ENCODE results near the gene DENND2A.

Gene DENND2A

DNA sequence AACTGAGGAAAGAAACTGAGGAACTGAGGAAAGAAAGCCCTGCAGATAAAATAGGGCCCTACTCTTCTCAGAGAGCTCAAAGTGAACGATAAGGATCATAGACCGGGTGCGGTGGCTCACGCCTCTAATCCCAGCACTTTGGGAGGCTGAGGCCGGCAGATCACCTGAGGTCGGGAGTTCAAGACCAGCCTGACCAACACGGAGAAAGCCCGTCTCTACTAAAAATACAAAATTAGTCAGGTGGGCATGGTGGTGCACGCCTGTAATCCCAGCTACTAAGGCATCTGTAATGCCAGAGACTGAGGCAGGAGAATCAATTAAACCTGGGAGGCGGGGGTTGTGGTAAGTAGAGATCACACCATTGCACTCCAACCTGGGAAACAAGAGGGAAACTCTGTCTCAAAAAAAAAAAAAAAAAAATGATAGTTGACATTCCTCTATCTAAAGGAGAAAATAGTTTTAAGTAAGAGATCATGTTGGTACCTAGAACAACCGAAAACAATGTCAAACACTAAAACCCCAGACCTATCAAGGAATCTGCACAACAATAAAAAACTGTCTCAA, 163.8 kb downstream of the DENND2A start:
- Histone ChIP-seq H3K36me3 (ENCODE audit: insufficient read depth, low read length) (no peaks in the 10 kb centered on the region), H3K9ac (ENCODE audit: low read depth, low read length) (peak overlapping the region; percentile 95; the same call in 1 of the 2 replicates), H3K9me3 (ENCODE audit: control insufficient read depth, insufficient read depth, low read length) (no peaks in the 10 kb centered on the region), H3K4me1 (ENCODE audit: insufficient read depth, low read length) (no peaks in the 10 kb centered on the region)

- no peaks in the 10 kb centered on the region for H3K36me3 ChIP-seq (ENCODE audit: insufficient read depth, low read length)
- H3K9ac ChIP-seq (ENCODE audit: low read depth, low read length): no peak overlapping the region
- no peaks in the 10 kb centered on the region for H3K9me3 ChIP-seq (ENCODE audit: control insufficient read depth, insufficient read depth, low read length)
- no peaks in the 10 kb centered on the region for H3K4me1 ChIP-seq (ENCODE audit: insufficient read depth, low read length)
These were observed 164.8 kb downstream of the DENND2A start for GRCh38 chr7:140475747-140476333.
